ENCODE data around the gene EFNA1.

EFNA1 gene

DNA sequence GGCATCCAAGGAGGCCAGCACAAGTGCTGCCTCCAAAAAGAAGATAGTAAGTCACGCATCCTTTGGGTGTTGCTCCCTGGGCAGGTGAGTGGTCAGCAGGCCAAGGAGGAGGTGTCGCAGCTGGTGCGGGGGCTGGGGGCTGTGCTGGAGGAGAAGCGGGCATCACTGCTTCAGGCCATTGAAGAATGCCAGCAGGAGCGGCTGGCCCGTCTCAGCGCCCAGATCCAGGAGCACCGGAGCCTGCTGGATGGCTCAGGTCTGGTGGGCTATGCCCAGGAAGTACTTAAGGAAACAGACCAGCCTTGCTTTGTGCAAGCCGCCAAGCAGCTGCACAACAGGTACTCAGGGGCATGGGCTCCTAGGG lies 50.2 kb downstream of the EFNA1 start:
- TF ChIP-seq PAX5 (IDR thresholded peaks at IDR 0.05; ENCODE audit: insufficient read depth, low read length, severe bottlenecking): no peak
- no peak for TF ChIP-seq POLR2AphosphoS5 (IDR thresholded peaks at IDR 0.05; ENCODE audit: low read depth, low read length)
- no peak for TF ChIP-seq TAF1 (IDR thresholded peaks at IDR 0.05; ENCODE audit: low read depth, low read length)
- no peak for TF ChIP-seq SPI1 (IDR thresholded peaks at IDR 0.05; ENCODE audit: low read depth, low read length)
- TF ChIP-seq POLR2A (IDR thresholded peaks at IDR 0.05; ENCODE audit: low read depth, low read length): no peak
- no peak for TF ChIP-seq POU2F2 (IDR thresholded peaks at IDR 0.05; ENCODE audit: low read depth, low read length)
- no peak for FAIRE-seq
- DNase-seq (ENCODE audit: insufficient read length, low spot score): no peak

DNA sequence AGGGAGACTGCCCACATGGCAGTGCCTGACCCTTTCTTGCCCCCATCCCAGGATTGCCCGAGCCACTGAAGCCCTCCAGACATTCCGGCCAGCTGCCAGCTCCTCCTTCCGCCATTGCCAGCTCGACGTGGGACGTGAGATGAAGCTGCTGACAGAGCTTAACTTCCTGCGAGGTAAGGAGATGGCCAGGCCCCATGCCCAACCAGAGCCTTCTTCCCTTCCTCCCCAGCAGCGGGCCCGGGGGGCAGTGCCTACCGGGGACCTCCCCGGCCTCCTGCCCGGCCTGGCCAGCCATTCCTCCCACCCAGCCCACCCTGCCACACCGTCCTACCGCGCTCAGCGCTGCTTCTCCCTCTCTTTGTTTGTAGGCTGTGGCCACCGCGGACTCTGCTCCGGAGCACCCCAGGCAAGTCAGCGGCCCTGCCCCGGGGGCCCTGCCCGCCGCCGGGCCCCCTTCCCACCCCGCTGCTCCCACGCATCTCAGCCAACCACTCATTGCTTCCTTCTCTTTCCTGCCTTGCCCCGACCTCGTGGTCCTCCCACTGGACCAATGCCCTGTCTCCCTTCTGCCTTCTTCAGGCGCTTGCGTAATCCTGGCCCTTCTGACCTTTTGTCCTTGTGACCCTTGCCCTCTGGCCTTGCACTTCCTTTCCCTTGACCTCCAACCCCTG lies 50.9 kb downstream of the EFNA1 start:
- DNase-seq (ENCODE audit: insufficient read length, low spot score) (no peak), FAIRE-seq (no peak)
- no peak for TF ChIP-seq PAX5 (IDR thresholded peaks at IDR 0.05; ENCODE audit: insufficient read depth, low read length, severe bottlenecking)
- TF ChIP-seq POLR2AphosphoS5 (IDR thresholded peaks at IDR 0.05; ENCODE audit: low read depth, low read length): no peak
- no peak for TF ChIP-seq POU2F2 (IDR thresholded peaks at IDR 0.05; ENCODE audit: low read depth, low read length)
- no peak for TF ChIP-seq POLR2A (IDR thresholded peaks at IDR 0.05; ENCODE audit: low read depth, low read length)
- TF ChIP-seq SPI1 (IDR thresholded peaks at IDR 0.05; ENCODE audit: low read depth, low read length): no peak
- no peak for TF ChIP-seq TAF1 (IDR thresholded peaks at IDR 0.05; ENCODE audit: low read depth, low read length)

DNA sequence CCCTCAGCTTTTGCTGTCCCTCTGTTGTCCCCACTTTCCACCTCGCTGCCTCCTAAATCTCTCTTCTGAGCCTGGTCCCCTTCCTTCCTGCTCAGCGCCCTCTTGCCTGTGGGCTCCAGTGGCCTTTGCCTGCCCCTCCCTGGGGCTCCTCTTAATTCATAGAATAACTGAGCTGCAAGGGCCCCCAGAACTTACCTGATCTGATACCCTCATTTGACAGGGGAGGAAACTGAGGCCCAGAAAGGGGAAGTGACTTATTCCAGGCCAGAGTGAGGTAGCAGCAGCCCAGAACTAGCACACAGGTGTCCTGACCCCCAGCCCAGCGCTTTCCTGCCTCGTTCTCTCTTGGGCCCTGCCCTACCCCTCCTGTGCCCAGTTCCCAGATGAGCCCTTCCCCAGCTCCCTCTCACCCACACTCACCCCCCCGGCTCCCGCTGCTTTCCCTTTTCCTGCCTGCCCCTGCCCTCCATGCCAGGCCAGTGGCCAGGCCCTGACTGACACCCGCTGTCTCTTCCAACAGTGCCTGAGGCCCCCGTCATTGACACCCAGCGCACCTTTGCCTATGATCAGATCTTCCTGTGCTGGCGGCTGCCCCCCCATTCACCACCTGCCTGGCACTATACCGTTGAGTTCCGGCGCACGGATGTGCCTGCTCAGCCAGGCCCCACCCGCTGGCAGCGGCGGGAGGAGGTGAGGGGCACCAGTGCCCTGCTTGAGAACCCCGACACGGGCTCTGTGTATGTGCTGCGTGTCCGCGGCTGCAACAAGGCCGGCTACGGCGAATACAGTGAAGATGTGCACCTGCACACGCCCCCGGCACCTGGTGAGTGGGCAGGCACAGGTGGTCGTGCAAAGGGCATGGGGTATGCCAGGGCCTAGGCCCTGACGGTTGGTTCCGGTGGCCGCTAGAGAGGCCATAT lies 51.7 kb downstream of the EFNA1 start:
- FAIRE-seq: no peak
- no peak for TF ChIP-seq PAX5 (IDR thresholded peaks at IDR 0.05; ENCODE audit: insufficient read depth, low read length, severe bottlenecking)
- TF ChIP-seq SPI1 (IDR thresholded peaks at IDR 0.05; ENCODE audit: low read depth, low read length): peak; percentile 41; the same call in 1 of the 2 replicates

GRCh38 chr1:155181371-155182051 lies 53.8 kb downstream of the EFNA1 start:
- DNase-seq (ENCODE audit: insufficient read length, low spot score) (no peak), FAIRE-seq (no peak)
- TF ChIP-seq PAX5 (IDR thresholded peaks at IDR 0.05; ENCODE audit: insufficient read depth, low read length, severe bottlenecking): no peak

More for the DNA sequence above, 51.7 kb downstream of the EFNA1 start:
- DNase-seq (ENCODE audit: insufficient read length, low spot score): no peak

DNA sequence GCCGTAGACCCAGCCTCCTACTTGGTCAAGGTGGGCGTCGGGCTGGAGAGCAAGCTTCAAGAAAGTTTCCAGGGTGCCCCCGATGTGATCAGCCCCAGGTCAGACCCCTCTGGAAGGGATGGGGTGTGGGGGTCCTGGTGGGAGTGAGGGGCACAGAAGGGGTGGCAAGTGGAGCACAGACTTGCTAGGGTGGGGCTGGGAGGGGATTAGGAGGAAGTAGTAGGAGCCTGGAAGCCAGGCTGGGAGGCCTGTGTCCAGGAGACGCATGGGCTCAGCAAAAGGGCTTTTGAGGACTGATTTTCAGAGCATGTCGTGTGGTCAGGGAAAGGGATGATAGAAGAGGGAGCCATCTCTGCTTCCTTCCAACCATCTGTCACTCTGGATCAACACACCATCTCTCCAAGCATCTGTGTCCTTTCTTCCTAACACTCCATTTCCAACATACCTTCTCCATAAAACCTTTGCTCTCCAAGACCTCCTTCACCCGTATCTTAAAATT lies 54.4 kb downstream of the EFNA1 start:
- FAIRE-seq: no peak
- DNase-seq (ENCODE audit: insufficient read length, low spot score): no peak
- TF ChIP-seq SPI1 (IDR thresholded peaks at IDR 0.05; ENCODE audit: low read depth, low read length) (no peak), POLR2AphosphoS5 (IDR thresholded peaks at IDR 0.05; ENCODE audit: low read depth, low read length) (no peak), POU2F2 (IDR thresholded peaks at IDR 0.05; ENCODE audit: low read depth, low read length) (no peak), POLR2A (IDR thresholded peaks at IDR 0.05; ENCODE audit: low read depth, low read length) (no peak), TAF1 (IDR thresholded peaks at IDR 0.05; ENCODE audit: low read depth, low read length) (no peak), PAX5 (IDR thresholded peaks at IDR 0.05; ENCODE audit: insufficient read depth, low read length, severe bottlenecking) (no peak)

GRCh38 chr1:155183775-155184221 lies 56.1 kb downstream of the EFNA1 start:
- DNase-seq (ENCODE audit: insufficient read length, low spot score): no peak
- no peak for TF ChIP-seq POU2F2 (IDR thresholded peaks at IDR 0.05; ENCODE audit: low read depth, low read length)
- no peak for TF ChIP-seq POLR2A (IDR thresholded peaks at IDR 0.05; ENCODE audit: low read depth, low read length)
- no peak for TF ChIP-seq POLR2AphosphoS5 (IDR thresholded peaks at IDR 0.05; ENCODE audit: low read depth, low read length)
- TF ChIP-seq TAF1 (IDR thresholded peaks at IDR 0.05; ENCODE audit: low read depth, low read length): no peak
- TF ChIP-seq PAX5 (IDR thresholded peaks at IDR 0.05; ENCODE audit: insufficient read depth, low read length, severe bottlenecking): no peak
- no peak for TF ChIP-seq SPI1 (IDR thresholded peaks at IDR 0.05; ENCODE audit: low read depth, low read length)
- FAIRE-seq: no peak

GRCh38 chr1:155184351-155184811 lies 56.7 kb downstream of the EFNA1 start:
- DNase-seq (ENCODE audit: insufficient read length, low spot score) (no peak), FAIRE-seq (no peak)
- no peak for TF ChIP-seq POLR2AphosphoS5 (IDR thresholded peaks at IDR 0.05; ENCODE audit: low read depth, low read length)
- no peak for TF ChIP-seq POU2F2 (IDR thresholded peaks at IDR 0.05; ENCODE audit: low read depth, low read length)
- TF ChIP-seq SPI1 (IDR thresholded peaks at IDR 0.05; ENCODE audit: low read depth, low read length): no peak
- no peak for TF ChIP-seq POLR2A (IDR thresholded peaks at IDR 0.05; ENCODE audit: low read depth, low read length)
- TF ChIP-seq TAF1 (IDR thresholded peaks at IDR 0.05; ENCODE audit: low read depth, low read length): no peak
- TF ChIP-seq PAX5 (IDR thresholded peaks at IDR 0.05; ENCODE audit: insufficient read depth, low read length, severe bottlenecking): no peak
